Stimulated activated CD8-positive, alpha-beta memory T cell treated with anti-CD3 and anti-CD28 coated beads, Interleukin-15, amount 100 ng/mL, for 24 hours (primary cell): ENCODE results near the gene MISP3.

Experiments
- DNase-seq: peaks from one replicate; pipeline ENCODE4 v3.0.0-alpha.2; 2020; ENCODE audit warnings: low read depth

Gene MISP3

DNA sequence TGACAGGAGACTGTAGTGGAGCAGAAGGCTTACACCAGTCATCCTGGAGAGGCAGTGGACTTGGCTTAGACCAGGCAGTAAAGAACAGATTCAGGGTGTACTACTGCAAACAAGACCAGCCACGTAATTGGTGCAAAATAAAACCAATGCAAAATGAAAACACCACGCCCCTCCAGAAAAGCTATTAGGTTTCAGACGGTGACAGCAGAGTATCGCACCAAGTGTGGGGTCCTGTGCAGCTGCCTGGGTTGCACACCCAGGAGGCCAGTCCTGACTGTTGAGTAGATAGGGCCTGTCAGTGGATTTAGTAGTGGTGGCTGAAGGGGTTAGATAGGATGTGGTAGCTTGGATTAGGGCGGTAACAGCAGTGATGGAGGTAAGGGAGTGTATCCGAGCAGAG, 50.3 kb downstream of the MISP3 start:
- DNase-seq = no peak
